ENCODE results near the gene ZNF91. TPM values are rescaled to one million over a fixed set of nuclear protein-coding genes. Genes with fewer than 3 reads are reported as not detected.
"Not testable (repeated sequence)": the region's sequence is repeated elsewhere in the genome, so short reads cannot be mapped to it uniquely, and the experiment has no call there.

ZNF91 gene
- total and polyA plus RNA-seq, 2 donors (not counting 1 experiment from before 2014, with no cell fraction given), result 10.9 to 17.8 TPM

- DNase-seq (ENCODE audit: low read depth in 2 of 2), result no peak
- Histone ChIP-seq H3K27ac (ENCODE audit: insufficient read depth, low read length) (no peak overlapping the region), H3K9ac (ENCODE audit: insufficient read depth, low read length) (no peak overlapping the region), H3K27me3 (ENCODE audit: control insufficient read depth, insufficient read depth, low read length) (no peaks in the 10 kb centered on the region), H3K4me1 (ENCODE audit: control insufficient read depth, extremely low read depth, insufficient read depth, low read length) (no peaks in the 10 kb centered on the region), H3K4me2 (ENCODE audit: extremely low read depth, insufficient read depth, low read length) (no peak overlapping the region), H3K9me3 (ENCODE audit: control insufficient read depth, insufficient read depth, low read depth, low read length) (no peaks in the 10 kb centered on the region), H2AFZ (ENCODE audit: low read length) (no peak overlapping the region), H3K79me2 (ENCODE audit: control insufficient read depth, insufficient read depth, low read length) (no peaks in the 10 kb centered on the region), H4K20me1 (ENCODE audit: control insufficient read depth, extremely low read depth, insufficient read depth, low read length) (no peaks in the 10 kb centered on the region), H3K4me3 (replicated peaks in 1 of 4; ENCODE audit: control extremely low read depth in 1 of 4, insufficient read depth in 1 of 4, low read depth in 3 of 4, low read length in 4 of 4) (no peak overlapping the region), H3K36me3 (ENCODE audit: control insufficient read depth, insufficient read depth, low read length) (no peaks in the 10 kb centered on the region)
- no peak for TF ChIP-seq EZH2 (IDR thresholded peaks at IDR 0.05; ENCODE audit: low read length, missing control alignments)
Observed at GRCh38 chr19:23328211-23328610, 67.1 kb downstream of the ZNF91 start.

GRCh38 chr19:23321953-23322549 is 73.2 kb downstream of the ZNF91 start:
- no peak overlapping the region for H3K9ac ChIP-seq (ENCODE audit: insufficient read depth, low read length)
- no peaks in the 10 kb centered on the region for H3K9me3 ChIP-seq (ENCODE audit: control insufficient read depth, insufficient read depth, low read depth, low read length)
- H2AFZ ChIP-seq (ENCODE audit: low read length), result no peak overlapping the region
- no peak overlapping the region for H3K4me2 ChIP-seq (ENCODE audit: extremely low read depth, insufficient read depth, low read length)
- H3K79me2 ChIP-seq (ENCODE audit: control insufficient read depth, insufficient read depth, low read length), result no peaks in the 10 kb centered on the region
- no peak overlapping the region for H3K4me3 ChIP-seq (replicated peaks in 1 of 4; ENCODE audit: control extremely low read depth in 1 of 4, insufficient read depth in 1 of 4, low read depth in 3 of 4, low read length in 4 of 4)
- no peaks in the 10 kb centered on the region for H3K27me3 ChIP-seq (ENCODE audit: control insufficient read depth, insufficient read depth, low read length)
- H3K27ac ChIP-seq (ENCODE audit: insufficient read depth, low read length), result no peak overlapping the region
- no peaks in the 10 kb centered on the region for H3K36me3 ChIP-seq (ENCODE audit: control insufficient read depth, insufficient read depth, low read length)
- no peak for TF ChIP-seq EZH2 (IDR thresholded peaks at IDR 0.05; ENCODE audit: low read length, missing control alignments)
- no peak for TF ChIP-seq CTCF (conservative IDR thresholded peaks at IDR 0.05 in 1 of 2, IDR thresholded peaks at IDR 0.05 in 1 of 2; ENCODE audit: low read depth in 1 of 2, low read length in 2 of 2)
- no peaks in the 10 kb centered on the region for H3K4me1 ChIP-seq (ENCODE audit: control insufficient read depth, extremely low read depth, insufficient read depth, low read length)
- no peak for DNase-seq (ENCODE audit: low read depth in 2 of 2)
- H4K20me1 ChIP-seq (ENCODE audit: control insufficient read depth, extremely low read depth, insufficient read depth, low read length), result no peaks in the 10 kb centered on the region

GRCh38 chr19:23321403-23321802 is 73.9 kb downstream of the ZNF91 start:
- H3K27ac ChIP-seq (ENCODE audit: insufficient read depth, low read length); H3K4me2 ChIP-seq (ENCODE audit: extremely low read depth, insufficient read depth, low read length); DNase-seq (ENCODE audit: low read depth in 2 of 2); H3K9me3 ChIP-seq (ENCODE audit: control insufficient read depth, insufficient read depth, low read depth, low read length); H3K36me3 ChIP-seq (ENCODE audit: control insufficient read depth, insufficient read depth, low read length); H4K20me1 ChIP-seq (ENCODE audit: control insufficient read depth, extremely low read depth, insufficient read depth, low read length); H3K79me2 ChIP-seq (ENCODE audit: control insufficient read depth, insufficient read depth, low read length); H3K4me3 ChIP-seq (replicated peaks in 1 of 4; ENCODE audit: control extremely low read depth in 1 of 4, insufficient read depth in 1 of 4, low read depth in 3 of 4, low read length in 4 of 4); H3K27me3 ChIP-seq (ENCODE audit: control insufficient read depth, insufficient read depth, low read length); H3K4me1 ChIP-seq (ENCODE audit: control insufficient read depth, extremely low read depth, insufficient read depth, low read length); H3K9ac ChIP-seq (ENCODE audit: insufficient read depth, low read length); H2AFZ ChIP-seq (ENCODE audit: low read length): not testable (repeated sequence)

GRCh38 chr19:23319571-23319970 is 75.7 kb downstream of the ZNF91 start:
- not testable (repeated sequence) for H3K4me1 ChIP-seq (ENCODE audit: control insufficient read depth, extremely low read depth, insufficient read depth, low read length); H3K27ac ChIP-seq (ENCODE audit: insufficient read depth, low read length); H2AFZ ChIP-seq (ENCODE audit: low read length); H3K9me3 ChIP-seq (ENCODE audit: control insufficient read depth, insufficient read depth, low read depth, low read length); H4K20me1 ChIP-seq (ENCODE audit: control insufficient read depth, extremely low read depth, insufficient read depth, low read length); H3K27me3 ChIP-seq (ENCODE audit: control insufficient read depth, insufficient read depth, low read length); H3K4me2 ChIP-seq (ENCODE audit: extremely low read depth, insufficient read depth, low read length); H3K36me3 ChIP-seq (ENCODE audit: control insufficient read depth, insufficient read depth, low read length); H3K9ac ChIP-seq (ENCODE audit: insufficient read depth, low read length); H3K79me2 ChIP-seq (ENCODE audit: control insufficient read depth, insufficient read depth, low read length); DNase-seq (ENCODE audit: low read depth in 2 of 2); H3K4me3 ChIP-seq (replicated peaks in 1 of 4; ENCODE audit: control extremely low read depth in 1 of 4, insufficient read depth in 1 of 4, low read depth in 3 of 4, low read length in 4 of 4)

GRCh38 chr19:23318941-23319340 is 76.3 kb downstream of the ZNF91 start:
- H3K4me2 ChIP-seq (ENCODE audit: extremely low read depth, insufficient read depth, low read length); H3K27me3 ChIP-seq (ENCODE audit: control insufficient read depth, insufficient read depth, low read length); DNase-seq (ENCODE audit: low read depth in 2 of 2); H3K4me1 ChIP-seq (ENCODE audit: control insufficient read depth, extremely low read depth, insufficient read depth, low read length); H3K79me2 ChIP-seq (ENCODE audit: control insufficient read depth, insufficient read depth, low read length); H3K9ac ChIP-seq (ENCODE audit: insufficient read depth, low read length); H3K27ac ChIP-seq (ENCODE audit: insufficient read depth, low read length); H3K4me3 ChIP-seq (replicated peaks in 1 of 4; ENCODE audit: control extremely low read depth in 1 of 4, insufficient read depth in 1 of 4, low read depth in 3 of 4, low read length in 4 of 4); H2AFZ ChIP-seq (ENCODE audit: low read length); H3K9me3 ChIP-seq (ENCODE audit: control insufficient read depth, insufficient read depth, low read depth, low read length); H4K20me1 ChIP-seq (ENCODE audit: control insufficient read depth, extremely low read depth, insufficient read depth, low read length); H3K36me3 ChIP-seq (ENCODE audit: control insufficient read depth, insufficient read depth, low read length): not testable (repeated sequence)

Measured in fibroblast of lung (primary cell).